B cell (primary cell): Measurements from ENCODE around the gene FFAR2. TPM values are rescaled to one million over a fixed set of nuclear protein-coding genes. Genes with fewer than 3 reads are reported as not detected.

ENCODE experiments used
- ATAC-seq: fragments of 200-7000 bp; cut with Tn5 transposase; one replicate; pipeline ENCODE4 v1.10.0; 2021; ENCODE audit warnings: low read depth, mild to moderate bottlenecking, moderate number of reproducible peaks, moderate library complexity
- CTCF ChIA-PET: fragments of 350-600 bp; sonication (Branson Sonifier 250); formaldehyde crosslinking; loops from one replicate; lab custom pipeline; 2021; ENCODE audit warnings: antibody characterized with exemption, inconsistent platforms; lab: Charles Lee
- POLR2A ChIA-PET: fragments of 350-600 bp; sonication (Branson Sonifier 250); formaldehyde crosslinking; loops from one replicate; lab custom pipeline; 2021; ENCODE audit warnings: antibody characterized with exemption; lab: Charles Lee
- DNase-seq: peaks from one replicate; pipeline ENCODE4 v3.0.0; 2013
- H2AFZ ChIP-seq: 2 replicates; pipeline ENCODE4 v1.6.1; 2012; ENCODE audit warnings: mild to moderate bottlenecking, low read depth, low read length; ENCODE audit not compliant: insufficient read depth, poor library complexity, severe bottlenecking
- H3K27ac ChIP-seq, 2 donors: 1 replicate in 1 of 2; 2 replicates in 1 of 2; pipeline ENCODE4 v1.5.1; 2012 to 2013; ENCODE audit warnings: low read length in 2 of 2, mild to moderate bottlenecking in 2 of 2, moderate library complexity in 1 of 2
- H3K27me3 ChIP-seq, 4 experiments: fragments of 200-600 bp in 1 of 4; sonication (generic) in 1 of 4; replicated peaks in 1 of 4; 1 replicate in 2 of 4; 2 replicates in 2 of 4; pipeline versions ENCODE4 v1.6.1 to v1.7.0; 2013 to 2016; ENCODE audit warnings: low read length in 3 of 4, mild to moderate bottlenecking in 2 of 4, mixed read lengths in 1 of 4, moderate library complexity in 1 of 4; ENCODE audit not compliant: insufficient read depth in 4 of 4, control insufficient read depth in 3 of 4; ENCODE audit errors: control extremely low read depth in 1 of 4
- H3K36me3 ChIP-seq, 2 experiments: replicated peaks in 1 of 2; 1 replicate in 1 of 2; 2 replicates in 1 of 2; pipeline versions ENCODE4 v1.6.1 to v1.7.1; 2013; ENCODE audit warnings: low read length in 1 of 2; ENCODE audit not compliant: insufficient read depth in 2 of 2, control insufficient read depth in 1 of 2; ENCODE audit errors: control extremely low read depth in 1 of 2, extremely low read depth in 1 of 2
- H3K4me1 ChIP-seq, 2 donors: fragments of 200-600 bp in 1 of 2; sonication (generic) in 1 of 2; 1 replicate in 1 of 2; 2 replicates in 1 of 2; pipeline versions ENCODE4 v1.5.1 to v1.6.1; 2013 to 2017; ENCODE audit warnings: low read length in 2 of 2; ENCODE audit not compliant: control insufficient read depth in 2 of 2, insufficient read depth in 2 of 2
- H3K4me2 ChIP-seq: replicated peaks from 2 replicates; pipeline ENCODE3; 2012; ENCODE audit warnings: mild to moderate bottlenecking, low read depth, low read length; ENCODE audit not compliant: poor library complexity, severe bottlenecking
- H3K4me3 ChIP-seq, 5 experiments: fragments of 200-600 bp in 1 of 5; sonication (generic) in 1 of 5; 1 replicate in 3 of 5; 2 replicates in 2 of 5; pipeline versions ENCODE4 v1.5.1 to v1.7.0; 2011 to 2016; ENCODE audit warnings: low read length in 4 of 5, mild to moderate bottlenecking in 4 of 5, low read depth in 2 of 5, control low read depth in 1 of 5, moderate library complexity in 1 of 5; ENCODE audit not compliant: insufficient read depth in 1 of 5; ENCODE audit errors: control extremely low read depth in 1 of 5, extremely low read depth in 1 of 5
- H3K79me2 ChIP-seq: fragments of 200-600 bp; sonication (generic); one replicate; pipeline ENCODE4 v1.6.0; 2016; ENCODE audit warnings: low read length; ENCODE audit not compliant: control insufficient read depth, insufficient read depth
- H3K9ac ChIP-seq: fragments of 200-600 bp; sonication (generic); 2 replicates; pipeline ENCODE4 v1.6.1; 2017; ENCODE audit warnings: mild to moderate bottlenecking, low read length, moderate library complexity
- H3K9me3 ChIP-seq, 3 donors: one replicate each; pipeline versions ENCODE4 v1.6.1 to v1.7.1; 2013; ENCODE audit warnings: low read length in 2 of 3; ENCODE audit not compliant: control insufficient read depth in 2 of 3, insufficient read depth in 1 of 3; ENCODE audit errors: control extremely low read depth in 1 of 3
- H4K20me1 ChIP-seq: 2 replicates; pipeline ENCODE4 v1.6.0; 2012; ENCODE audit warnings: mild to moderate bottlenecking, low read length; ENCODE audit not compliant: insufficient read depth, control insufficient read depth, poor library complexity, severe bottlenecking
- H3K27ac Mint-ChIP-seq: one replicate; pipeline ENCODE4 v1.8.0; 2021; ENCODE audit warnings: mixed read lengths
- H3K27me3 Mint-ChIP-seq: one replicate; pipeline ENCODE4 v1.8.0; 2021; ENCODE audit warnings: mixed read lengths
- H3K4me1 Mint-ChIP-seq: one replicate; pipeline ENCODE4 v1.8.0; 2021; ENCODE audit warnings: mixed read lengths
- H3K4me3 Mint-ChIP-seq: one replicate; pipeline ENCODE4 v1.8.0; 2021; ENCODE audit warnings: mixed read lengths
- H3K9me3 Mint-ChIP-seq: one replicate; pipeline ENCODE4 v1.8.0; 2022; ENCODE audit warnings: mixed read lengths; ENCODE audit not compliant: insufficient read depth
- EZH2 ChIP-seq: IDR thresholded peaks from 2 replicates; pipeline ENCODE4 v1.6.1; 2012; ENCODE audit warnings: borderline replicate concordance, low read depth, mild to moderate bottlenecking, moderate library complexity, low read length; ENCODE audit not compliant: insufficient read depth, poor library complexity, severe bottlenecking
- WGBS: methylation state at CpG from one replicate; pipeline ENCODE4 v1.1.5; 2013; ENCODE audit warnings: missing lambda C conversion rate; ENCODE audit not compliant: insufficient coverage; 5-methylcytosine and 5-hydroxymethylcytosine counted together
- intact Hi-C: fragments of 100-400 bp; cut with micrococcal nuclease; formaldehyde crosslinking; loops from one replicate; pipeline ENCODE4 v1.10.0; 2022
- polyA plus RNA-seq: library from polyadenylated mRNA; depleted of rRNA; stranded (reverse); fragments of >200 nt; gene quantifications from 2 replicates; pipeline ENCODE4 v1.2.3, GENCODE V29; 2012
- total RNA-seq, 2 donors: library from RNA; stranded (reverse); fragments of 120-200 nt in 1 of 2; gene quantifications; 1 replicate in 1 of 2; 2 replicates in 1 of 2; pipeline versions ENCODE4 v1.2.3 to v1.2.4, GENCODE V29; 2013 to 2022
- TF ChIP-seq, protein P1 (sequence below): fragments of 200-600 bp; IDR thresholded peaks from one replicate; pipeline ENCODE4 v1.8.0; 2022; ENCODE audit warnings: antibody characterized with exemption, mild to moderate bottlenecking

FFAR2 gene
- total and polyA plus RNA-seq, 2 donors (not counting 1 experiment from before 2014, with no cell fraction given), result 0.31 TPM; not detected in 1

DNA sequence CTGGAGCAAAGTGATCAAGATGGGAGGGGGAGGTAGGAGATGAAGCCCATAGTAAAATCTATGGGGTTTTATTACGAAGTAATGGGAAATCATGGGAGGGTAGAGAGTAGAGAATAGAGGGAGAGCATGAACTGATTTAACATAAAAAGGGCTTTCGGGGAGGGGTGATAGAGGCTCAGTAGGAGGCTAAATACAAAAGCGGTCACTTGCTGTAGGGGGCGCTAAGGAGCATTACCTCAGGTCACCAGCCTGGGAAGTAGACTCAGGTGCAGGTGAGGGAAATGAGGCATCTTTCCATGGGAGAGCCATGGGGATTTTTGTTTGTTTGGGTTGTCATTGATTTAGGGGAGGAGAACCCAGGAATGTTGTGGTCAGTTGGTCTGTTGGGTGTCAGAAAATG lies 28.1 kb downstream of the FFAR2 start:
- Histone ChIP-seq H3K9ac (no peak overlapping the region), H3K36me3 (no peaks in the 10 kb centered on the region), H3K4me3 (no peak overlapping the region), H2AFZ (no peak overlapping the region), H3K4me1 (no peaks in the 10 kb centered on the region), H3K9me3 (no peaks in the 10 kb centered on the region), H3K27ac (no peak overlapping the region), H4K20me1 (no peaks in the 10 kb centered on the region), H3K79me2 (no peaks in the 10 kb centered on the region), H3K27me3 (no peaks in the 10 kb centered on the region), H3K4me2 (no peak overlapping the region)
- no peak for ATAC-seq
- ChIA-PET CTCF (interaction anchor here (1.1 kb wide), 1 partner anchor 98 kb away, joined by 3 read pairs; no protein-coding TSS in a partner anchor), POLR2A (no interaction called here)
- no peaks in the 10 kb centered on the region for H3K4me1 Mint-ChIP-seq
- no peak for DNase-seq
- no peak overlapping the region for H3K4me3 Mint-ChIP-seq
- H3K27ac Mint-ChIP-seq, result no peak overlapping the region
- 74% methylated on average over 4 of the region's 4 CpGs for WGBS
- H3K27me3 Mint-ChIP-seq, result no peaks in the 10 kb centered on the region
- TF ChIP-seq, protein P1, sequence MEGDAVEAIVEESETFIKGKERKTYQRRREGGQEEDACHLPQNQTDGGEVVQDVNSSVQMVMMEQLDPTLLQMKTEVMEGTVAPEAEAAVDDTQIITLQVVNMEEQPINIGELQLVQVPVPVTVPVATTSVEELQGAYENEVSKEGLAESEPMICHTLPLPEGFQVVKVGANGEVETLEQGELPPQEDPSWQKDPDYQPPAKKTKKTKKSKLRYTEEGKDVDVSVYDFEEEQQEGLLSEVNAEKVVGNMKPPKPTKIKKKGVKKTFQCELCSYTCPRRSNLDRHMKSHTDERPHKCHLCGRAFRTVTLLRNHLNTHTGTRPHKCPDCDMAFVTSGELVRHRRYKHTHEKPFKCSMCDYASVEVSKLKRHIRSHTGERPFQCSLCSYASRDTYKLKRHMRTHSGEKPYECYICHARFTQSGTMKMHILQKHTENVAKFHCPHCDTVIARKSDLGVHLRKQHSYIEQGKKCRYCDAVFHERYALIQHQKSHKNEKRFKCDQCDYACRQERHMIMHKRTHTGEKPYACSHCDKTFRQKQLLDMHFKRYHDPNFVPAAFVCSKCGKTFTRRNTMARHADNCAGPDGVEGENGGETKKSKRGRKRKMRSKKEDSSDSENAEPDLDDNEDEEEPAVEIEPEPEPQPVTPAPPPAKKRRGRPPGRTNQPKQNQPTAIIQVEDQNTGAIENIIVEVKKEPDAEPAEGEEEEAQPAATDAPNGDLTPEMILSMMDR, result no peak
- TF ChIP-seq EZH2, result no peak
- no peaks in the 10 kb centered on the region for H3K9me3 Mint-ChIP-seq
- intact Hi-C loops, result no loop called here

DNA sequence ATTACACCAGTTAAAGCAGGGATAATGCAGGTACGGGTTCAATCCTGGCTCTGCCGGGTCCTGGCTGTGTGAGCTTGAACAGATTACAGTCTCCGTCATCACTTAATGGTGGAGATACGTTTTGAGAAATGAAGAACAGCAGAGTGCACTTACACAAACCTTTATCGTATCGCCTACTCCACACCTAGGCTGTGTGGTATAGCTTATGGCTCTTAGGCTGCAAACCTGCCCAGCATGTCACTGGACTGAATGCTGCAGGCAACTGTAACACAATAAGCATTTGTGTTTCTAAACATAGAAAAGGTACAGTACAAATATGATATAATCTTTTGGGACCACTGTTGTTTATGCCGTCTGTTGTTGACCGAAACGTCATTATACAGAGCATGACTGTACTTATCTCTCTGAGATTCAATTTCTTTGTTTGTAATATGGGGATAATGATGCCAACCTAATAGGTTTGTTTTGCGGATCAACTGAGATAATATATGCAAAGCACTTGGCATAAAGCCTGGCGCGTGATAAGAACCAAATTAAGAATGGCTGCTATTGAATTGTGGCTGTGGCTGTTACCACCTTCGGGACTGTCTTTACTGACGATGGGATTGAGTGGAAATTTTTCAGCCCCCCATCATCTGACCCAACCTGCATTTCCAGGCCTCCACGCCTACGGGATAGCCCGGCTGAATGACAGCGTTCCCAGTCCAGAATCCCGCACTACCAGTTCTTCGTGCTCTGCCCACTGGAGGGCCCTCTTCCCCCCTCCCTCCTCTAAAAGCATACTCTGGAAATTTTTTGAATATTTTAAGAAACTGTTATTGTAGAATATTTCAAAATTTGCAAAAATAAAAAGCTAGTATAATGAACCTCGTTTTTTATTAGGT lies 31.0 kb downstream of the FFAR2 start:
- Histone ChIP-seq H3K4me3 (no peak overlapping the region), H3K79me2 (no peaks in the 10 kb centered on the region), H3K27ac (no peak overlapping the region), H3K9me3 (no peaks in the 10 kb centered on the region), H3K4me2 (no peak overlapping the region), H2AFZ (no peak overlapping the region), H3K4me1 (peaks cover 5% of the 10 kb centered on the region in 2 donors), H3K36me3 (no peaks in the 10 kb centered on the region), H4K20me1 (no peaks in the 10 kb centered on the region), H3K9ac (no peak overlapping the region), H3K27me3 (no peaks in the 10 kb centered on the region)
- ChIA-PET POLR2A (interaction anchor here (0.7 kb wide), 1 partner anchor 197 kb away, joined by 7 read pairs; no protein-coding TSS in a partner anchor), CTCF (interaction anchor here (0.5 kb wide), 1 partner anchor 164 kb away, joined by 3 read pairs; no protein-coding TSS in a partner anchor)
- Mint-ChIP-seq H3K4me1 (peaks cover 3% of the 10 kb centered on the region), H3K4me3 (no peak overlapping the region), H3K9me3 (no peaks in the 10 kb centered on the region), H3K27ac (no peak overlapping the region), H3K27me3 (no peaks in the 10 kb centered on the region)
- intact Hi-C loops, result no loop called here
- no peak for DNase-seq
- no peak for TF ChIP-seq EZH2
- TF ChIP-seq, protein P1, result no peak
- WGBS, result 100% methylated on average over 6 of the region's 21 CpGs
- ATAC-seq, result no peak
